Pancreas (tissue), 10 donors: ENCODE measurements around the gene GAL3ST3. TPM values are rescaled to one million over a fixed set of nuclear protein-coding genes. Genes with fewer than 3 reads are reported as not detected.

Experiments used
- ATAC-seq, 4 donors: fragments of 200-7000 bp; cut with Tn5 transposase; one replicate each; pipeline versions ENCODE4 v1.8.0 to v1.9.1; 2020; ENCODE audit warnings: mild to moderate bottlenecking in 4 of 4, moderate library complexity in 4 of 4
- DNase-seq, 6 donors: peaks; one replicate each; pipeline ENCODE4 v3.0.0-alpha.2; 2020
- FAIRE-seq: peaks from 2 replicates; lab custom pipeline; 2012; peaks lifted over from hg19 to GRCh38; lab: Jason Lieb, UNC
- H3K27ac ChIP-seq, 4 donors: fragments of 200-600 bp; sonication (generic); 1 replicate in 3 of 4; 2 replicates in 1 of 4; pipeline versions ENCODE4 v1.5.0 to v1.8.0; 2020
- H3K27me3 ChIP-seq, 4 donors: fragments of 200-600 bp; one replicate each; pipeline ENCODE4 v1.8.0; 2021
- H3K36me3 ChIP-seq, 3 donors: fragments of 200-600 bp; sonication (generic) in 1 of 3; one replicate each; pipeline versions ENCODE4 v1.5.0 to v1.8.0; 2020 to 2021
- H3K4me1 ChIP-seq, 3 donors: fragments of 200-600 bp; one replicate each; pipeline ENCODE4 v1.8.0; 2021
- H3K4me3 ChIP-seq, 4 donors: fragments of 200-600 bp; sonication (generic) in 2 of 4; one replicate each; pipeline versions ENCODE4 v1.5.0 to v1.8.0; 2020 to 2021
- H3K9me3 ChIP-seq, 4 donors: fragments of 200-600 bp; one replicate each; pipeline ENCODE4 v1.8.0; 2021
- WGBS, 2 donors: extraction: QIAGEN DNeasy Blood & Tissue Kit; methylation state at CpG; one replicate each; pipeline ENCODE4 v1.1.7; 2013; 5-methylcytosine and 5-hydroxymethylcytosine counted together
- intact Hi-C, 3 donors: fragments of 100-400 bp; cut with DNase I; formaldehyde crosslinking; loops; one replicate each; pipeline versions ENCODE4 v1.11.1 to v1.14.2; 2022
- polyA plus RNA-seq, 2 donors: library from polyadenylated mRNA; stranded (reverse); fragments of 200-250 nt; gene quantifications; one replicate each; pipeline ENCODE4 v1.2.3, GENCODE V29; 2013
- total RNA-seq, 6 donors: library from RNA; stranded (reverse); fragmentation: NEBNext Ultra II Directional in 4 of 6; extraction: Animal tissue kit (Norgen Biotek cat#: 25700) in 4 of 6; gene quantifications; one replicate each; pipeline versions ENCODE4 v1.2.1 to v1.2.4, GENCODE V29; 2021 to 2023
- TF ChIP-seq, protein P1 (sequence below), 4 donors: fragments of 200-600 bp; sonication (generic) in 3 of 4; IDR thresholded peaks; one replicate each; pipeline versions ENCODE4 v1.5.0 to v1.8.0; 2021; ENCODE audit warnings: antibody characterized with exemption in 4 of 4
- donor health status: healthy with polysubstance abuse.
- donor health status: DM: no; HTN: no; CAD: no; lungs with moderate emphysema.
- donor health status: DM: no; HTN: no; CAD: no.
- donor health status: control.
- donor health status: control.
- donor health status: Bipolar disorder and iron deficiency.
- donor health status: DM: yes; HTN: yes; CAD: no.
- donor health status: DM: no; HTN: no; CAD: no.
- donor health status: DM: no; HTN: no; CAD: no.
- donor health status: DM: yes; HTN: yes; CAD: no.

GAL3ST3 gene
- total and polyA plus RNA-seq, 8 donors, result 0.20 to 1.8 (median 0.43) TPM; not detected in 1

DNA sequence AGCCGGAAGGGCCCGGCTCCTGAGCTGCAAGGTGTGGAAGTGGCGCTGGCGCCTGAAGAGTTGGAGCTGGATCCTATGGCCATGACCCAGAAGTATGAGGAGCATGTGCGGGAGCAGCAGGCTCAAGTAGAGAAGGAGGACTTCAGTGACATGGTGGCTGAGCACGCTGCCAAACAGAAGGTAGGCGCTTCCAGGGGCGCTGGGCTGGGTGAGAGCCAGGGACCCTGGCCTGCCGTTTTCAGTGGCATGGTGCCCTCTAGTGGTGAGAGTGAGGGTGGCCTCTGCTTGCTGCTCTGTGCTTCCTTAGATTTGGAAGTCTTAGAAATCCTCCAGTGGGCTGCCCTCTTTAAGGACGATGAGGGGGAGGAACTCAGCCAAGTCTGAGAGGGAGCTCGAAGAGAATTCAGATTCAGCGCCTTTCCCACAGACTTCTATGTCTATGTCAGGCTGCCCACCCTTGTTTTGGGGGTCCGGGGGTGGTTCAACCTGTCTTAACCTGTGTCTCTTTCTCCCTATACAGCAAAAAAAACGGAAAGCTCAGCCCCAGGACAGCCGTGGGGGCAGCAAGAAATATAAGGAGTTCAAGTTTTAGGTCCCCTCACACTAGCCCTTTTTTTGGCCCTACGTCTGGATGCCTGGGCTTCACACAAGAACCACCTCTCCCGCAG is 19.3 kb upstream of the GAL3ST3 start:
- H3K27ac ChIP-seq, result peak overlapping the region in 3 of 4 donors; percentile 75 to 94 (median 93)
- peaks cover 4 to 32% (median 27%) of the 10 kb centered on the region in 3 donors for H3K36me3 ChIP-seq
- FAIRE-seq, result no peak
- no peak overlapping the region for H3K4me3 ChIP-seq
- 42 to 43% methylated on average over 17 of the region's 17 CpGs for WGBS, 2 donors
- H3K4me1 ChIP-seq, result peaks cover 0 to 17% (median 11%) of the 10 kb centered on the region in 3 donors
- intact Hi-C loops, result loop anchor here in 1 of 3 donors (10.0 kb wide), 1 partner anchor 67 kb away; no protein-coding TSS in a partner anchor
- H3K27me3 ChIP-seq, result no peaks in the 10 kb centered on the region
- TF ChIP-seq, protein P1, sequence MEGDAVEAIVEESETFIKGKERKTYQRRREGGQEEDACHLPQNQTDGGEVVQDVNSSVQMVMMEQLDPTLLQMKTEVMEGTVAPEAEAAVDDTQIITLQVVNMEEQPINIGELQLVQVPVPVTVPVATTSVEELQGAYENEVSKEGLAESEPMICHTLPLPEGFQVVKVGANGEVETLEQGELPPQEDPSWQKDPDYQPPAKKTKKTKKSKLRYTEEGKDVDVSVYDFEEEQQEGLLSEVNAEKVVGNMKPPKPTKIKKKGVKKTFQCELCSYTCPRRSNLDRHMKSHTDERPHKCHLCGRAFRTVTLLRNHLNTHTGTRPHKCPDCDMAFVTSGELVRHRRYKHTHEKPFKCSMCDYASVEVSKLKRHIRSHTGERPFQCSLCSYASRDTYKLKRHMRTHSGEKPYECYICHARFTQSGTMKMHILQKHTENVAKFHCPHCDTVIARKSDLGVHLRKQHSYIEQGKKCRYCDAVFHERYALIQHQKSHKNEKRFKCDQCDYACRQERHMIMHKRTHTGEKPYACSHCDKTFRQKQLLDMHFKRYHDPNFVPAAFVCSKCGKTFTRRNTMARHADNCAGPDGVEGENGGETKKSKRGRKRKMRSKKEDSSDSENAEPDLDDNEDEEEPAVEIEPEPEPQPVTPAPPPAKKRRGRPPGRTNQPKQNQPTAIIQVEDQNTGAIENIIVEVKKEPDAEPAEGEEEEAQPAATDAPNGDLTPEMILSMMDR (IDR thresholded peaks at IDR 0.05), result peak; percentile 83 to 90 (median 88)
- no peaks in the 10 kb centered on the region for H3K9me3 ChIP-seq
- DNase-seq, result peak; percentile 57 to 83 (median 76)
- ATAC-seq, result peak; percentile 41 to 69 (median 56)

DNA sequence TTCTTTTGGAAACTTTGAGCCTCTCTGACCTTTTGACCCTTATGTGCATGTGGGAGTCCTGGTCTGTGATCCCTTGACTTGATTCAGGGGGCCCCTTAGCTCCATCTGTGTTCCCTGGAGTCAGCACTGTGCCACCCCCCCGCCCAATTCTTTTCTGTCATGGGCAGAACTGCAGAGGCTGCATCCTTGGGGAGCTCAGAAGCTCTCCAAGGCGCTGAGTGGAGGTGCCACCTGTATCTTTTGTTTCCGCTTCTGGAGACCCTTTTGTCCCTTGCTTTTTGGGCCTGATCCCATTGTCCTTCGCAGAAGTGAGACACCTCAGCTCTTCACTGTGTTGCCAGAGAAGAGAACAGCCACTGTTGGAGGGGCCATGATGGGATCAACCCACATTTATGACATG is 18.7 kb upstream of the GAL3ST3 start:
- 64 to 87% methylated on average over 4 of the region's 4 CpGs for WGBS, 2 donors
- peaks cover 9 to 38% (median 34%) of the 10 kb centered on the region in 3 donors for H3K36me3 ChIP-seq
- ATAC-seq (no peak), DNase-seq (no peak), FAIRE-seq (no peak)
- H3K27ac ChIP-seq, result peak overlapping the region in 1 of 4 donors; percentile 94
- TF ChIP-seq, protein P1 (IDR thresholded peaks at IDR 0.05), result no peak
- intact Hi-C loops, result loop anchor here in 1 of 3 donors (10.0 kb wide), 1 partner anchor 67 kb away; no protein-coding TSS in a partner anchor
- H3K4me1 ChIP-seq, result peaks cover 0 to 17% (median 11%) of the 10 kb centered on the region in 3 donors
- H3K9me3 ChIP-seq, result no peaks in the 10 kb centered on the region
- no peak overlapping the region for H3K4me3 ChIP-seq
- H3K27me3 ChIP-seq, result no peaks in the 10 kb centered on the region

- ATAC-seq, result no peak
- Histone ChIP-seq H3K4me3 (no peak overlapping the region), H3K27me3 (no peaks in the 10 kb centered on the region), H3K36me3 (peaks cover 9 to 45% (median 40%) of the 10 kb centered on the region in 3 donors), H3K9me3 (no peaks in the 10 kb centered on the region), H3K4me1 (peaks cover 0 to 17% (median 11%) of the 10 kb centered on the region in 3 donors), H3K27ac (no peak overlapping the region)
- intact Hi-C loops, result loop anchor here in 1 of 3 donors (10.0 kb wide), 1 partner anchor 68 kb away; no protein-coding TSS in a partner anchor
- DNase-seq, result no peak
- WGBS, 2 donors, result 79 to 88% methylated on average over 3 of the region's 3 CpGs
- TF ChIP-seq, protein P1 (IDR thresholded peaks at IDR 0.05), result no peak
- FAIRE-seq, result no peak
Observed at GRCh38 chr11:66066751-66067150, 17.8 kb upstream of the GAL3ST3 start.

GRCh38 chr11:66064571-66064970 is 15.6 kb upstream of the GAL3ST3 start:
- WGBS, 2 donors, result 97 to 98% methylated on average over 1 of the region's 1 CpG
- Histone ChIP-seq H3K9me3 (no peaks in the 10 kb centered on the region), H3K36me3 (peaks cover 14 to 67% (median 54%) of the 10 kb centered on the region in 3 donors), H3K4me3 (no peak overlapping the region), H3K27me3 (no peaks in the 10 kb centered on the region), H3K4me1 (peaks cover 0 to 17% (median 11%) of the 10 kb centered on the region in 3 donors), H3K27ac (no peak overlapping the region)
- TF ChIP-seq, protein P1 (IDR thresholded peaks at IDR 0.05), result no peak
- DNase-seq (no peak), ATAC-seq (no peak), FAIRE-seq (no peak)
- intact Hi-C loops, result loop anchor here in 1 of 3 donors (10.0 kb wide), 1 partner anchor 70 kb away; no protein-coding TSS in a partner anchor
